Upper lobe of left lung (tissue), 6 donors: ENCODE measurements around the gene SLC15A4. TPM values are rescaled to one million over a fixed set of nuclear protein-coding genes. Genes with fewer than 3 reads are reported as not detected.

Experiments
- ATAC-seq, 2 donors: fragments of 200-7000 bp; cut with Tn5 transposase; one replicate each; pipeline ENCODE4 v1.9.1; 2022; ENCODE audit warnings: mild to moderate bottlenecking in 2 of 2, moderate library complexity in 2 of 2; ENCODE audit not compliant: low FRiP score in 2 of 2
- DNase-seq, 2 donors: peaks; one replicate each; pipeline ENCODE4 v3.0.0-alpha.2; 2019 to 2020
- H3K27ac ChIP-seq, 4 donors: fragments of 200-600 bp; sonication (generic); one replicate each; pipeline ENCODE4 v1.5.1; 2016 to 2019
- H3K27me3 ChIP-seq, 4 donors: fragments of 200-600 bp; sonication (generic); one replicate each; pipeline ENCODE4 v1.5.1; 2017 to 2019
- H3K36me3 ChIP-seq, 4 donors: fragments of 200-600 bp; sonication (generic); one replicate each; pipeline ENCODE4 v1.5.1; 2016 to 2019
- H3K4me1 ChIP-seq, 4 donors: fragments of 200-600 bp; sonication (generic); one replicate each; pipeline ENCODE4 v1.5.1; 2018 to 2019
- H3K4me3 ChIP-seq, 4 donors: fragments of 200-600 bp; sonication (generic); one replicate each; pipeline ENCODE4 v1.5.1; 2017 to 2019; ENCODE audit warnings: mild to moderate bottlenecking in 2 of 4, moderate library complexity in 1 of 4
- H3K9me3 ChIP-seq, 4 donors: fragments of 200-600 bp; sonication (generic); one replicate each; pipeline ENCODE4 v1.5.1; 2018 to 2019
- CTCF ChIP-seq, 6 experiments: fragments of 450-650 bp in 4 of 6; fragments of 200-600 bp in 2 of 6; sonication (generic) in 2 of 6; IDR thresholded peaks; one replicate each; pipeline ENCODE4 v1.5.1; 2016 to 2019; ENCODE audit warnings: antibody characterized with exemption in 6 of 6
- EP300 ChIP-seq, 4 donors: sonication (generic); formaldehyde crosslinking; IDR thresholded peaks; one replicate each; pipeline ENCODE4 v1.5.1; 2017; ENCODE audit warnings: antibody characterized with exemption in 4 of 4, control low read depth in 2 of 4
- POLR2A ChIP-seq, 4 donors: fragments of 450-650 bp; IDR thresholded peaks; one replicate each; pipeline ENCODE4 v1.5.1; 2016 to 2017; ENCODE audit warnings: antibody characterized with exemption in 4 of 4, mild to moderate bottlenecking in 2 of 4
- POLR2AphosphoS5 ChIP-seq, 2 donors: sonication (generic); formaldehyde crosslinking; IDR thresholded peaks; one replicate each; pipeline ENCODE4 v1.5.1; 2017; ENCODE audit warnings: antibody characterized with exemption in 2 of 2
- whole genome bisulfite sequencing, 2 donors: methylation state at CpG; one replicate each; pipeline ENCODE4 v1.1.5; 2017 to 2018; 5-methylcytosine and 5-hydroxymethylcytosine counted together
- total RNA-seq, 6 donors: library from RNA; depleted of rRNA in 4 of 6; stranded (reverse); fragments of >200 nt in 4 of 6; gene quantifications; one replicate each; pipeline versions ENCODE4 v1.1.0 to v1.2.1, GENCODE V29; 2016 to 2021
- donor health status: DM: no; HTN: no; CAD: no; lungs with moderate emphysema.
- donor health status: DM: no; HTN: yes; CAD: no; lungs with severe emphysema.

The SLC15A4 gene
- total RNA-seq, 6 donors from 2014 or later, result 21.0 to 58.7 (median 32.8) TPM

- Histone ChIP-seq H3K27me3 (no peaks in the 10 kb centered on the region), H3K9me3 (peaks cover 0 to 2% (median 0%) of the 10 kb centered on the region in 4 donors), H3K4me1 (no peaks in the 10 kb centered on the region), H3K27ac (no peak overlapping the region), H3K36me3 (peaks cover 11 to 73% (median 46%) of the 10 kb centered on the region in 4 donors), H3K4me3 (no peak overlapping the region)
- ATAC-seq (no peak), DNase-seq (no peak)
- no peak for TF ChIP-seq POLR2AphosphoS5 (IDR thresholded peaks at IDR 0.05)
- no peak for TF ChIP-seq CTCF (IDR thresholded peaks at IDR 0.05)
- TF ChIP-seq POLR2A (IDR thresholded peaks at IDR 0.05), result no peak
- TF ChIP-seq EP300 (IDR thresholded peaks at IDR 0.05), result no peak
- WGBS, 2 donors, result 96% methylated on average over 9 of the region's 9 CpGs
Measured at GRCh38 chr12:128803788-128804187, 20.0 kb downstream of the SLC15A4 start.

- Histone ChIP-seq H3K4me3 (no peak overlapping the region), H3K36me3 (peaks cover 17 to 73% (median 46%) of the 10 kb centered on the region in 4 donors), H3K9me3 (peaks cover 0 to 2% (median 0%) of the 10 kb centered on the region in 4 donors), H3K4me1 (no peaks in the 10 kb centered on the region), H3K27me3 (no peaks in the 10 kb centered on the region), H3K27ac (no peak overlapping the region)
- no peak for ATAC-seq
- no peak for DNase-seq
- WGBS, 2 donors, result 94 to 97% methylated on average over 12 to 13 of the region's 13 CpGs
- TF ChIP-seq EP300 (IDR thresholded peaks at IDR 0.05) (no peak), POLR2A (IDR thresholded peaks at IDR 0.05) (no peak), CTCF (IDR thresholded peaks at IDR 0.05) (no peak), POLR2AphosphoS5 (IDR thresholded peaks at IDR 0.05) (no peak)
Measured at GRCh38 chr12:128802756-128803155, 21.0 kb downstream of the SLC15A4 start.

- TF ChIP-seq EP300 (IDR thresholded peaks at IDR 0.05) (no peak), POLR2A (IDR thresholded peaks at IDR 0.05) (no peak), POLR2AphosphoS5 (IDR thresholded peaks at IDR 0.05) (no peak), CTCF (IDR thresholded peaks at IDR 0.05) (no peak)
- ATAC-seq (no peak), DNase-seq (no peak)
- Histone ChIP-seq H3K4me1 (peaks cover 0 to 4% (median 0%) of the 10 kb centered on the region in 4 donors), H3K9me3 (peaks cover 0 to 2% (median 0%) of the 10 kb centered on the region in 4 donors), H3K36me3 (peaks cover 21 to 73% (median 49%) of the 10 kb centered on the region in 4 donors), H3K27ac (no peak overlapping the region), H3K4me3 (no peak overlapping the region), H3K27me3 (no peaks in the 10 kb centered on the region)
- WGBS, 2 donors, result 74 to 76% methylated on average over 7 to 8 of the region's 8 CpGs
Measured at GRCh38 chr12:128801879-128802391, 21.8 kb downstream of the SLC15A4 start.

- no peak for DNase-seq
- peaks cover 0 to 2% (median 0%) of the 10 kb centered on the region in 4 donors for H3K9me3 ChIP-seq
- peaks cover 0 to 16% (median 3%) of the 10 kb centered on the region in 4 donors for H3K4me1 ChIP-seq
- TF ChIP-seq POLR2A (IDR thresholded peaks at IDR 0.05) (no peak), CTCF (IDR thresholded peaks at IDR 0.05) (no peak), POLR2AphosphoS5 (IDR thresholded peaks at IDR 0.05) (no peak), EP300 (IDR thresholded peaks at IDR 0.05) (no peak)
- no peaks in the 10 kb centered on the region for H3K27me3 ChIP-seq
- WGBS, 2 donors, result 96 to 98% methylated on average over 14 of the region's 14 CpGs
- no peak overlapping the region for H3K27ac ChIP-seq
- peaks cover 21 to 77% (median 56%) of the 10 kb centered on the region in 4 donors for H3K36me3 ChIP-seq
- H3K4me3 ChIP-seq, result no peak overlapping the region
- no peak for ATAC-seq
Measured at GRCh38 chr12:128800606-128801005, 23.2 kb downstream of the SLC15A4 start.
